ENCODE measurements around the gene TF. TPM values are rescaled to one million over a fixed set of nuclear protein-coding genes. Genes with fewer than 3 reads are reported as not detected.

The TF gene
- total RNA-seq, 1 donor from 2014 or later, result 22.7 TPM

DNA sequence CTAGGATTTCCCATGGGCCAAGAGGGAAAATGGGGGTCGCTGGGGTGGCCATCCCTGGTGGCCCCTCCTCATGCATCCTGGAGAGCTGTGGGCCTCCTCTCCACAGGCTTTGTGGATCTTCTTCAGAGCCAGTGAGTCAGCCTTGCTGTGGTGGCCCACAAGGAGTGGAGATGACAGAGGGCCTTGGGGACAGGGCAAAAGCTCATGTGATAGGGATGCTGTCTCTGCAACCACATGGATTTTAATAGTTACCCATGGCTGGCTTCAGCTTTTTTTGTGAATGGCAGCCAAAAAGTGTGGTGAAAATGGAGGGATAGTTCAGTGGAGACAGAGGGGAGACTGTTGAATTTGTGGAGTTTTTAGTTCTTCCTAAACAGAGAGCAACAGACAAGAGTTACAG, 1.2 kb downstream of the TF start:
- no peak for DNase-seq (ENCODE audit: low spot score)

DNA sequence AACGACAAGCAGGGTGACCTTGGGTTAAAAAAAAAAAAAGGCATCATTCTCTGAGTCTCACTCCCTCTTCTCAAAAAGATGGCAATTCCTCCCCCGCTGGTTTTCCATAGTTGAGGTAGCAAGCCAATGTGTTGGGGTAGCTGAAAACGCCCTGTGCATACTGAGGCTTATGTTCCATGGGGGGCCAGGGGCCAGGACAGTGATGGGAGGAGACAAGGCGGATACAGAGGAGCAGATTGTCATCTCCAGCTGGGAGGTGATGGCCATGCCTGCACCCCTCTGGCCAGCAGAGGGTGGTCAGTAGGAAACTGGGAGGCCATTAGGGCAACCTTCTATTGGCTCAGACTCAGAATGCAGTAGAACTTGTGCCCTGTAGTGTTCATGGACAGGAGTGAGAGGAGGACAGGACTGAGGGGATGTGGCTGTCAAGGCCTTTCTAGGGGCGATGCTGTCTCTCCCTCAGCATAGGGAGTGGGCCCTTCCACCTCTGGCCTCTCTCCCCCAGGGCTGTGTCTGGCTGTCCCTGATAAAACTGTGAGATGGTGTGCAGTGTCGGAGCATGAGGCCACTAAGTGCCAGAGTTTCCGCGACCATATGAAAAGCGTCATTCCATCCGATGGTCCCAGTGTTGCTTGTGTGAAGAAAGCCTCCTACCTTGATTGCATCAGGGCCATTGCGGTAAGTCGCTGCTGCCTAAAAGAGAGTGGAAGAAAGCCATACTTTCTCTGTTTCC, 1.9 kb downstream of the TF start:
- no peak for DNase-seq (ENCODE audit: low spot score)

DNA sequence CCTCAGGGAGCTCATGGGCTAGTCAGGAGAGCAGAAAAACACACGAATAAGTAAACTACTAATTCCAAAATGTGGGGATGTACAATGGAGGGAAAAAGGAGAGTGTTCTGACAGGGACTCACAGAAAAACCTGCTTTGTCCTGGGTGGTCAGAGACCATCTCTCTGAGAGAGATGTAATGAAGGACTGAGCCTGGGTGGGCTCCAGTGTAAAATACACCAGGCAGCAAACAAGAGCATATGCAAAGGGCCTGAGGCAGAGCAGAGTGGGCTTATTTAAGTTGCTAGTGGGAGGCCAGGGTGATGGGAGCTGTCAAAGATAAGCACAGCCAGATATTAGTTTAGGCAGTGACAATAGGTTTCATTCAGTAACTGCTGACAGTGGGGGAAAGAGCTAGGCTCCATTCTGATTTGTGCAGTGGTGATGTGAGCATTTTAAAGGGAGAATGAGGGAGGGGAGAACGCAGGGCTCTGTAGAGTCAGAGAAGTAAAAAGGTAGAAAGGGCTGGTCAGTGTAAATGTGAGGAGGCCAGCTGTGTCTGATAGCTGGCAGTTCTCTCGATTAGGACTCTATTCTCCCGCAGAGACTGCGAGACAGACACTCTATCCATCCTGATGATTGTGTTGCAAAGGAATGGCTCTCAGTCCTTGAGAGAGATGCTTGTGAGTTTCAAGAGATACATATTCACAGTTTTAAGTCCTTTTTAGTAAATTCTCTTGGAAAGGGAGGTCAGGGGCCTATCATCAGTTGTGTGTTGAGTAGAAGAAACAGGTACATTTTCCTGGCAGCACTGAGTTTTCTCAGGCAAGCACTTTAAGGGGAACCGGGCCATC, 3.5 kb downstream of the TF start:
- DNase-seq (ENCODE audit: low spot score), result no peak

DNA sequence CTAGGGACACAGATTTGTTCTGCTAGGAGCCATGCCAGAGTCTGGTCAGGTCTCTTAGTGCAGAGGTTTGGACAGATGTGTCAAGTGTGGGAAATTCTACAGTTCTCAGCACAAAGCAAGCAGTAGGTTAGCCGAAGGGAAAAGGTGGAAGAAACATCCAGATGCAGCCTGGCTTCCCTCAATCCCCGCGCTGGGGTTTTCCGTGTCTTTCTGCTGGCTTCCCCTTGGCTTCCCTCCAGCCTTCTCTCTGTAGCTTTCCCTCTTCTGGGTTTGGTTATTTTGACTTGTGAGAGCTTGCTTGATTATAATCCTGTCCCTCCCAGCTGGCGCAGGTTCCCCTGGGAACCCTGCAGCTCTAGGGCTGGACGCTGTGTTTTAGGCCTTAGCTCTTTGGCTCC, 4.1 kb downstream of the TF start:
- no peak for DNase-seq (ENCODE audit: low spot score)

DNA sequence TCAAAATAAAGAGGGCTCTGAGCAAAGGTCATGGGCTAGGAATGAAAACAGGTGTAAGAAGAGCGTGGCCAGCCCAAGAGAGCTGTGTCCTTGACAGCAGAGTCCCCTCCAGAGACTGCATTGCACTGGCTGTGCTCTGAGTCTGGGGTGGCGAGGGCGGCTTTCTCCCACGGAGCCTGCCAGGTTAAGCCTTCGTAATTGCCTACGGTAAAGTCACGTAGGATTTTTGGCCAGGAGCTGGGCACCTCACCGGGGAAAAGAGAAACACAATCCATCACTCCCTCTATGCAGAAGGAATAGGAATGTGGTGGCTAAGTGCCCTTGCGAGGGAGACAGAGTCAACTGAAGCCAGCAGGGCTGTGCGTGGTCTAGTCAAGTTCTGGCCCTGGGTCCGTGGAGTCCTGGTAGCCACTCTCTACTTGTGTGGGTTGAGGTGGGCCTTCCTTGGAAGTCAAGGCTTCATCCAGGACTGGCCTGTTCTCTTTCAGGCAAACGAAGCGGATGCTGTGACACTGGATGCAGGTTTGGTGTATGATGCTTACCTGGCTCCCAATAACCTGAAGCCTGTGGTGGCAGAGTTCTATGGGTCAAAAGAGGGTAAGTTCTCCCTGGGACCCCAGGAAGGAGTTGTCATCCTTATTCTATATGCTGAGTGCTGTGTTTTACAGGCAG, 7.0 kb downstream of the TF start:
- no peak for DNase-seq (ENCODE audit: low spot score)

- no peak for DNase-seq (ENCODE audit: low spot score)
Observed at GRCh38 chr3:133753779-133754164, 7.6 kb downstream of the TF start.

GRCh38 chr3:133754455-133754854, 8.3 kb downstream of the TF start:
- DNase-seq (ENCODE audit: low spot score), result no peak

GRCh38 chr3:133754973-133755828, 9.0 kb downstream of the TF start:
- no peak for DNase-seq (ENCODE audit: low spot score)

- no peak for DNase-seq (ENCODE audit: low spot score)
Observed at GRCh38 chr3:133756716-133757694, 10.8 kb downstream of the TF start.

DNA sequence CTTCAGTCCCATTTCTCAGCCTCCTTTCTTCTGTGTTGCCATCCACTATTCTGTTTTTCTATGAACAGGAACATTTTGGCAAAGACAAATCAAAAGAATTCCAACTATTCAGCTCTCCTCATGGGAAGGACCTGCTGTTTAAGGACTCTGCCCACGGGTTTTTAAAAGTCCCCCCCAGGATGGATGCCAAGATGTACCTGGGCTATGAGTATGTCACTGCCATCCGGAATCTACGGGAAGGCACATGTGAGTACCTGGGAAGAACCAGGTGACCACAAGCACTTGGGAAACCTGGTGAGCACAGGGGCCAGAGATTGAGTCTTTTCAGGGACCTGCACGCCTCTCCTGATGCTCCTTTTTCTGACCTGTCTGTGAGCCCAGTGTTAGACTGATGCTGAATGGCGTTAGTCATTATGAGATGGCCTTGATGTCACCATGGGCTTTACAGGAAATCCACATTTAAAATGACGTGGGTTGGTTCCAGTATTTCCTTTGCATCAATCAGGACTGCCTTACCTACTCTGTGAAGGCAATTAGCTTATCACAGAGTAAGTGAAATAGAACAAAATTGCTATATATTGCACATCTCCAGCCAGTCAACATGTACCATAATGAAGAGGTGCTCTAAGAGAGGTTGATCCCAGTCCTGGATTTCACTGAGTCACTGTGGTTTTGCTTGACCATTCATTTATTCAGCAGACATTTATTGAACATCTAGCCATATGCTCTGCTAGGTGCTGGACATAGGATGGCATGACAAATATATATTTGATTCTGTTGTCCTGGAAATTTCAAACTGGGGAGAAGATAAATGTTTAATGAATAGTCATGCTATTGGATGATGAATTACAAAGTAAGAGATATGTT, 11.7 kb downstream of the TF start:
- no peak for DNase-seq (ENCODE audit: low spot score)

DNA sequence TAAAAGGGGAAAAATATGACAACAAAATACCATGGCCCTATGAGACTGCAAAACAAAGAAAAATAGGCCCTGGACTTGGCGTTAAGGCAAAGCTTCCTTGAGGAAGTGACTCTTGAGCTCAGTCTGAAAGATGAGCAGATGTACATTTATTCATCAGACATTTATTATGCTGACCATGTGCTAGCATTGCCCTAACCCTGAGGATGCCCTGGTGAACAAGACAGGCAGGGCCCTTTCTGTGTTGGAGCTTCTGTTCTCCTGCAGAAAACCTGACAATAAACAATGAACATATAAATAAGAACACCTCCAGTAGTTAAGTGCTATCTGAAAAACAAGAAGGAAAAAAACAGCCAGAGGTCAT, 12.4 kb downstream of the TF start:
- no peak for DNase-seq (ENCODE audit: low spot score)

DNA sequence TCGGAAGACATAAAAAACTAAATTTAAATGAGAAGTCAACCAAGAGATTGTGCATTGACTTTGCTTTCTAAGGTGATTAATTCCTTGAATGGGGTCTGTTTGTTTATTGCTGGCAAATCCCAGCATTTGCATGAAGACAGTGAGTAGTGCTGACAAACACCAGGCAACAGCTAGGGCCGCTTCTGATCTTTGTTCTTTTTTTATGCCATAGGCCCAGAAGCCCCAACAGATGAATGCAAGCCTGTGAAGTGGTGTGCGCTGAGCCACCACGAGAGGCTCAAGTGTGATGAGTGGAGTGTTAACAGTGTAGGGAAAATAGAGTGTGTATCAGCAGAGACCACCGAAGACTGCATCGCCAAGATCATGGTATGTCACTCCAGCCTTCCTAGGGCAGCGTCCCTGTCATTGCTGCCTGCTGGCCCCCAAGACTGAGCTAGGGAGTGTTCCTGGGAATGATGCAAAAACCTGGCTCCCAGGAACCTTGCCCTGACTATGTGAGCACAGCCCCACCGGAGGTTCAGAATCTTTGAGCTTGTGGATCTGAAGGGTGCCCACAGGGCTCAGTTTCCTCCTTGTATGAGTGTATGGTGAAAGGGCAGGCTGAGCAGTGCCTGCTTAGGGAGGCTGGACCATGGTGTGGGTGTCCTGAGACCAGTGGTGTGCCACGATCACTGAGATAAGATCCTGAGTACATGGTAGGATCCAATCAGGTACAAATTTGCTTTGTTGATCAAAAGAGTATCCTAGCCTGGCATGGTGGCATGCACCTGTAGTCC, 13.0 kb downstream of the TF start:
- DNase-seq (ENCODE audit: low spot score), result no peak

GRCh38 chr3:133759740-133760305, 13.6 kb downstream of the TF start:
- no peak for DNase-seq (ENCODE audit: low spot score)

DNA sequence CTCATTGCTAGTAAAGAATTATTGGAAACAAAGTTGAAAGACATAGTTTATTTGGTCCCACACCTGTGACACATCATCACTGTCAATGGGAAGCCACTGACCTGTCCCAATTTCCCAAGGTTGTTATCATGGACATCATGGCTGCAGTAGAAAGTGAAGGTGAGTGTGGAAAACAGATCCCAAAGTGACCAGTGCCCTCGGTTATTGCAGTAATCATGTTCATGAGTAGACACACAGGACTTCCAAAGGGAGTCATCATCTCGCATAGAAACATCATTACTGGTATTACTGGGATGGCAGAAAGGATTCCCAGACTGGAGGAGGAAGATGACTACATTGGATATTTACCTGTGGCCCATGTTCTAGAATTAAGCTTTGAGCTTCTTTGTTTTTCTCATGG, 14.7 kb downstream of the TF start:
- no peak for DNase-seq (ENCODE audit: low spot score)

- DNase-seq (ENCODE audit: low spot score), result no peak
Observed at GRCh38 chr3:133761605-133762484, 15.7 kb downstream of the TF start.

DNA sequence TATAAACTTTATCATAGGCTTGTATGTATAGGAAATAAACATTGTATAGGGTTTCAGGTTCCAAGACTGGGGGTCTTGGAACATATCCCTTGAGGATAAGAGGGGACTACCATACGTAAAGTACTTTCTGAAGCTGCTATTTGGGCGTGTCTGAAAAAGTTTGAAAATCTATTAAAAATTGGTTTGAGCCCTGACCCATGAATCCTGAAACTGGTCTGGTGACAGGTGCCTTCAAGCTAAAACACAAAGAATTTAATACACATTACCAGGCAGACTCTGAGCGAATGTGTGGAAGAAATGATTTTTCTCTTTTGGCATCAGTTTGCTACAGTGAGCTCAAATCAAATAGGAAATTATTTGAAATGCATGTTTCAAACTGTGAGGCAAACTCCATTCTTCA, 16.3 kb downstream of the TF start:
- DNase-seq (ENCODE audit: low spot score), result no peak

All from mucosa of gallbladder (tissue), 1 donor.